Activated T-helper 9 cell treated with anti-CD3 and anti-CD28 coated beads, Interleukin-2, amount 50 U/mL, for 16 hours (primary cell): Measurements from ENCODE around the gene CFDP1.
"Not testable (repeated sequence)": the region's sequence is repeated elsewhere in the genome, so short reads cannot be mapped to it uniquely, and the experiment has no call there.

Experiments
- DNase-seq: peaks from one replicate; pipeline ENCODE4 v3.0.0-alpha.2; 2020; ENCODE audit warnings: low read depth

Gene CFDP1

DNA sequence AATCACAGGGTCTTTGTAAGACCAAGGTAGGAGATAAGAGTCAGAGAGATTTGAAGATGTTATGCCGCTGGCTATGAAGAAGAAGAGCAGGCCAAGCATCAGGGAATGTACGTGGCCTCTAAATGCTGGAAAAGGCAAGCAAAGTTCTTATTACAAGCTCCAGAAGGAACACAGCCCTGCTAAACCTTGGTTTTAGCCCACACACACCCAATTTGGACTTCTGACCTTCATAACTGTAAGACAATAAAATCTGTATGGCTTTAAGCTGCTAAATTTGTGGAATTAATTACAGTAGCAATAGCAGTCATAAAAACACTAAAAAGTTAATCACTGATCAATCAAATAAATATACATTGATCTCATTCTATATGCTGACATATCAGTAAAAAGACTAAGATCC lies 25.1 kb upstream of the CFDP1 start:
- no peak for DNase-seq

DNA sequence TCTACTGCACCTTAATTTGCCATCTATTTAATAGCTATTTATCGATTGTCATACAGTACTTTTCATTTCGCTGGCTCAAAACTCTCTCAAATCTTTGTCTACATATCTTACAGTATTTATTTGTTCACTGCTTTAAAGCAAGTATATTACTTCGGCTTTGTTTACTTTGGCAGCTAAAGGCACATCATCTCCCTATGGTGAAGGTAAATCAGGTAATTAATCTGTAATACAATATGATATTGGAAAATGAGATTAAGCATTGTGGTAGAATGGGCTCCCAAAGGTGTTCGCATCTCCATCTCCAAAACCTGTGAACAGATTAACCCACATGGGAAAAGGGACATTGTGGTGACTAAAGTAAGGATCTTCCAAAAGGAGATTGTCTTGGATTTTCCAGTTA lies 24.7 kb upstream of the CFDP1 start:
- DNase-seq, result no peak

DNA sequence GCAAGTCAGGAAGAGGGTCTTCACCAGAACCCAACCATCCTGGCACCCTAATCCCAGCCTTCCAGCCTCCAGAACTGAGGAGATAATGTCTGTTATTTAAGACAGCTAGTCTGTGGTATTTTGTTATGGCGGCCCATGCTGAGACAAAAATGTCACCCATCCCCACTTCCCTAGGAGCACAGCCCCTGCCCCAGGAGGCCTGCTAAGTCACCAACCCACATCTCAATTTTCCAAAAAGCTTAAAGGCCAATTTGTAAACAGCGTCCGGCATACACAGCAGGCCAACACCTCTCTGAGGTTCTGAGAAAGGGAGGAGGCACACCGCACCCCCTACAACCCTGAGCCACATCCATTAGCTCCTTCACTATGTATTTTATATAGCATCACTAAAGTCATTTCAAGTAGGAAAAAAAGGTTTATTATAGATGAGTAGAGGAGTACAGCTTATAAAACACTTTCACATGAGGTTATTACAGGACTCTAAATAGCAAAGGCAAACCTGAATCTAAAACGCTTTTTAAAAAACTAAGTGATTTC lies 24.2 kb upstream of the CFDP1 start:
- DNase-seq, result no peak

DNA sequence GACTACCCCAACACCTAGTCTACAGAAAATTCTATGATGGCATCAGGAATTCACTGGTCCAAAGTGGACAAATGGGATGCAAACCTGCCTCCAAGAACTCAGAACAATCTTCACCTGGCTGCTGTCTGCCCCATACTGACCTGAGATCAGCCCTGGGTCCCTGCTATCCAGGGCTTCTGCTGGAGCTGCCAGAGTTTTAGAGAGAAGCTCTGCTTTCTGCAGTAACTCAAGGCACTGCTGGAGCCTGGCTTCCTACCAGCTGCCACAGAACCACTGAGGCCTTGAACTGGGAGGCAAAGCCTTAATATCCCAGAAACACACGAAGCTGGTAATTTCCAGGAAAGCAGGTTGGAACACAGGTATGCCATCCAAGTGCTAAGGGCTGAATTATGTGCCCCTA lies 23.7 kb upstream of the CFDP1 start:
- DNase-seq, result no peak

DNA sequence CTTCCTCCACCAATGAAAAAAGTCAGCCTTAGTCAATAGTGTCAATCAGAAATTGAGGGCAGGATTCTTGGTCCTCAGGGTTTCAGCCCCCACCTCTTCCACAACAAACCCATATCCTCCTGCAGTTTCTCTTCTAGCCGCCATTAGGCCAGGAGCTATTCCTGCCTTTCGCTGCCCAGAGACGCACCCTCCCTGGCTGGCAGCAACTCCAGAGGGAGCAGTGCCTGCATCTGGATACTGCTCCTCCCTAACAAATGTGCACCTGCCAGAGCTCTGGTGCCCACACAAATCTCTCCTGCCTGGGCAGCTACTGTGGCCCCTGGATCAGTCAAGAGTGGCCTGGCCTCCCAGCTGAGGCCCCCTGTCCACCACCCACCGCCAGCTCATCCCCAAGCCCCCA lies 23.2 kb upstream of the CFDP1 start:
- DNase-seq, result not testable (repeated sequence)

DNA sequence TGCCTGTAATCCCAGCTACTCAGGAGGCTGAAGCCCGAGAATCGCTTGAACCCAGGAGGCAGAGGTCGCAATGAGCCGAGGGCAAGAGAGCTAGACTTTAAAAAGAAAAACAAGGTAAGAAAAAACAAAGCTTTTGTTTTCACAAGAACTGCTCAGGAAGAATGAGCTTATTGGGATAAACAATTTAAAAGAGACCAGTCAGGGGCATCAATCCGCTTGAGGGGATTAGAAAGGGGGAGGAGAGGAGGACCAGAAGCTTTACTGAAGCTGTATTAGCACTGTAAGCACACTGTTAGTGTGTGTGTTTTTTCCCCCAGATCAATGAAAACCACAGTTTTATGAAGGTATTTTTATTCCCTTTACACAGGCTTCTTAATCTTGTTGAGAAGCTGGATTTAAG lies 22.4 kb upstream of the CFDP1 start:
- no peak for DNase-seq

GRCh38 chr16:75452464-75453190 lies 19.3 kb upstream of the CFDP1 start:
- DNase-seq, result no peak

DNA sequence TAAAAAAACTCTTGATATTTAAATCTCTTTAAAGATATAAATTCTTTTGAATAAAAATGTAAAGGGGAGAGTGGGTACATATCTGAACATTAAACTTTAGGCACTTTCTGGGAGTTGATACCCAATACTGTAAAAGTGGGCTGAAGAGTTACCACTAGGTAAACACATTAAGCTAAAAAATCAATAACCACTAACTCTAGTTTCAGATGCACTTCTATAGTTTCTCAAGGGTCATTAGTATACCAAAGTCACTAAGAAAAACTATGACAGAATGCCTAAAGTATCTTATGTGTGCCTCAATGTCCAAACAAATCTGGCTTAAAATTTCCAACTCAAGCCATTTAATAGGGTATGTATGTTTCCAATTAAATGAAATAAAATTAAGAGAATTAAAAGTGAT lies 13.1 kb upstream of the CFDP1 start:
- no peak for DNase-seq

- no peak for DNase-seq
These were observed 12.0 kb upstream of the CFDP1 start for GRCh38 chr16:75445298-75445697.

- DNase-seq, result no peak
These were observed 10.0 kb upstream of the CFDP1 start for GRCh38 chr16:75443298-75443697.

GRCh38 chr16:75433732-75434413 lies 570 bp upstream of the CFDP1 start:
- DNase-seq, result no peak

DNA sequence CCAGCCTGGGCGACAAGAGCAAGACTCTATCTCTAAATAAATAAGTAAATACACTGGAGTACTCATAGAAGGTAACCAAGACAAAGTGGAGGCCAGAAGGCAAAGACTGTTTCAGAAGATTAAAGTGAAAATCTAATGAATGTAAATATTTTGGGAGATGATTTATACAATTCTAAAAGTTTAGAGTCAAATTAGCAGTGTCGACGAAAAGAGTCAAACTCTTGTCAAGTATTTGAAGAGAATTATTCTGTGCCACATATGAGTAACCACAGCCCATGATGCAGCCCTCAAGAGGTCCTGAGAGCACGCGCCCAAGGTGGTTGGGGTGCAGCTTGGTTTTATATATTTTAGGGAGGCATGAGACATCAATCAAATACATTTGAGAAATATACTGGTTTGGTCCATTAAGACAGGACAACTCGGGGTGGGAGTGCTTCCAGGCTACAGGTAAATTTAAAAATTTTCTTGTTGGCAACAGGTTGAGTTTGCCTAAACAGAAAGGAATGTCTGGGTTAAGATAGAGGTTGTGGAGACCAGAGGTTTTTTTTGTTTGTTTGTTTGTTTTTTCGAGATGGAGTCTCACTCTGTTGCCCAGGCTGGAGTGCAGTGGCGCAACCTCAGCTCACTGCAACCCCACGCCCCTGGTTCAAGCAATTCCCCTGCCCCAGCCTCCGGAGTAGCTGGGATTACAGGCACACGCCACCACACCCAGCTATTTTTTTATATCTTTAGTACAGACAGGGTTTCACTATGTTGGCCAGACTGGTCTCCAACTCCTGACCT lies 3.5 kb downstream of the CFDP1 start:
- DNase-seq, result no peak

GRCh38 chr16:75426524-75426923 lies 6.8 kb downstream of the CFDP1 start:
- DNase-seq, result not testable (repeated sequence)

DNA sequence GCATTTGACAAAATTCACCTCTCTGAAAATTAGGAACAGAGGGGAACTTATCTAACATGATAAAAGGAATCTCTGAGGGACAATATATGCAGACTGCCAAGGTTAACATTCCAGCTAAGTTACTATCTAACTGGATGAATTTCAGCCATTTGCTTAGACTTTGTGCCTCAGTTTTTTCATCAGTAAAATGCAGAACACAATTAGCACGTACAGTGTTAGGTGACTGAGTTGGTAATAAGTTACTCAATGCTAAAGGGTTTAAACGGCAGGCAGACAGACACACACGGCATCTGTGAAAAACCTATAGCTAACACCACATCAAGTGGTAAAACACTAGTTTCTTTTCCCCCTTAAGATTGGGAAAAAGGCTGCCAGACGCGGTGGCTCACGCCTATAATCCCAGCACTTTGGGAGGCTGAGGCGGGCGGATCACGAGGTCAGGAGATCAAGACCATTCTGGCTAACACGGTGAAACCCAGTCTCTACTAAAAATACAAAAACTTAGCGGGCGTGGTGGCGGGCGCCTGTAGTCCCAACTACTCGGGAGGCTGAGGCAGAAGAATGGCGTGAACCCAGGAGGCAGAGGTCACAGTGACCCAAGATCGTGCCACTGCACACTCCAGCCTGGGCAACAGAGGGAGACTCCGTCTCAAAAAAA lies 9.1 kb downstream of the CFDP1 start:
- DNase-seq, result not testable (repeated sequence)

GRCh38 chr16:75423723-75424104 lies 9.6 kb downstream of the CFDP1 start:
- DNase-seq, result no peak

DNA sequence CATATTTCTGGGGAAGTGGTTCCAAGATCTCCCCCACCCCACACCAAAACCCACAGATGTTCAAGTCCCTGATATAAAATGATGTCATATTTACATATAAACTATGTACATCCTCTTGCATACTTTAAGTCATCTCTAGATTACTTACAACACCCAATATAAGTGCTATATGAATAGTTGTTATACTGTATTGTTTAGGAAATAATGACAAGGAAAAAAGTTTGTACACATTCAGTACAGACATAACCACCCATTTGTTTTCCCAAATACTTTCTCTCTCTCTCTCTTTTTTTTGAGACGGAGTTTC lies 11.5 kb downstream of the CFDP1 start:
- no peak for DNase-seq

- no peak for DNase-seq
These were observed 12.1 kb downstream of the CFDP1 start for GRCh38 chr16:75420987-75421819.

DNA sequence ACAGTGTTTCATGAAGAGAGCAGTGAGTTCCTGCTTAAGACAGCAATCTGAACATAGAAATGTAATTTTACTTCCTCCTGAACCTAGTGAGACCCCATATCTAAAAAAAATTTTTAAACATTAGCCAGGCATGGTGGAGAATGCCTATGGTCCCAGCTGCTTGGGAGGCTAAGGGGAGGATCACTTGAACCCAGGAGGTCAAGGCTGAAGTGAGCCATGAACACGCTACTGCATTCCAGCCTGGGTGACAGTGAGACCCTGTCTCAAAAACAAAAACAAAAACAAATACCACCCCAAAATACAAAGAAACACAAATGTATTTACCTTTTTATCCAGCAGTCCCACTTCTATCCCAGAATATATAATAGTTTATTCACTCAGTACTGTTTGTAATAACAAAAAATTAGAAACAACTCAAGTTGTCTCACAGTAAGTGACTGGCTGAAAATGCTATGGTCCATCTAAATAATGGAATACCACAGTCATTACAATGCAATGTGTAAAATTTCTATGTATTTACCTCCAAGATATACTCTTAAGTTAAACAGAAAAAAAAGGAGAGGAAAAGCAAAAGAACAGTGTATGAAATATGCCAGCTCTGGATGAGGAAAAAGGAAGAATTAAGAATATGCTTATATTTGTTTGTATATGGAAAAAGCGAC lies 16.3 kb downstream of the CFDP1 start:
- no peak for DNase-seq

DNA sequence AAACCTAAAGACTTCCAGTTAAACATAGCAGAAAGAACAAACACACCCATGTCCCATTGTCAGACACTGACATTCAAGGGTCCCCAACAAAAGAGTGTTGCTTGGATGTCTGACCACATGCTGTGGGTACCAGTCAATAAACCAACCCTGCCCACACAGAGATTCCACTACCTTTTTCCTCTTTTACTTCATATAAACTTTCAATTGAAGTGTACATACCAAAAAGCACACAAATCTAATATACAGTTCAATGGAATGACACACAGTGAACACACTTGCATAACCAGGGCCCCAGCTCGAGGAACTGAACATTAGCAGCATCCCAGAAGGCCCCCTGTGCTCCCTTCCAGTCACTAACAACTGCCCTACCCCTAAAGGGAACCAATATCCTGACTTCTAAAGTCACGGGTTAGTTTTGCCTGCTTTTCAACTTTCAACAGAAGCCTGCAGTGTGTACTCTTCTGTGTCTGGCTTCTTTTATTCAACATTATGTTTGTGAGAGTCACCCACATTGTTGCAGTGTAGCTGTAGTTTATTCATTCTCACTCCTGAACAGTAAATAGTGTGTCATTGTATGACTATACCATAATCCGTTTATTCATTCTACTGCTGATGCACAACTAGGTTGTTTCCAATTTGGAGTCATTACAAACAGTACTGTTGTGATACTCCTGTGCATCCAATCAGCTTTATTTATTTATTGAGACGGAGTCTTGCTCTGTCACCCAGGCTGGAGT lies 18.0 kb downstream of the CFDP1 start:
- no peak for DNase-seq

GRCh38 chr16:75413951-75414350 lies 19.4 kb downstream of the CFDP1 start:
- no peak for DNase-seq
